K562 (cell line): ENCODE data around the gene SOS1. TPM values are rescaled to one million over a fixed set of nuclear protein-coding genes. Genes with fewer than 3 reads are reported as not detected.
A peak's percentile ranks its signal among the peaks of the same experiment; 100 is the strongest.

Source experiments
- CC2D1A ChIP-seq: fragments of 450-650 bp; IDR thresholded peaks from 2 replicates; pipeline ENCODE4 v1.6.1; 2017; ENCODE audit warnings: mild to moderate bottlenecking
- MCM7 ChIP-seq, 2 experiments: fragments of 450-650 bp; IDR thresholded peaks; 2 replicates each; pipeline ENCODE4 v1.6.1; 2016 to 2018
- NR2C2 ChIP-seq, 2 experiments: fragments of 200-800 bp in 1 of 2; sonication (Bioruptor generic) in 1 of 2; sonication (generic) in 1 of 2; formaldehyde crosslinking in 1 of 2; IDR thresholded peaks; 2 replicates each; pipeline versions ENCODE4 v1.6.1 to v1.8.0; 2016 to 2022; ENCODE audit warnings: mild to moderate bottlenecking in 1 of 2, missing compliant biosample characterization in 1 of 2, missing genetic modification characterization in 1 of 2, missing genetic modification reagents in 1 of 2
- PCBP1 ChIP-seq: fragments of 200-400 bp; formaldehyde crosslinking; IDR thresholded peaks from 2 replicates; pipeline ENCODE4 v1.6.1; 2018; ENCODE audit warnings: mild to moderate bottlenecking, low read depth, low read length; ENCODE audit not compliant: poor library complexity, severe bottlenecking
- PHF21A ChIP-seq: fragments of 450-650 bp; IDR thresholded peaks from 2 replicates; pipeline ENCODE4 v1.6.1; 2017; ENCODE audit warnings: low read depth, borderline replicate concordance
- SMAD2 ChIP-seq: fragments of 150-350 bp; IDR thresholded peaks from 2 replicates; pipeline ENCODE4 v1.6.1; 2014; ENCODE audit warnings: low read depth, mild to moderate bottlenecking, low read length
- TEAD4 ChIP-seq, 2 experiments: sonication (generic) in 1 of 2; formaldehyde crosslinking in 1 of 2; IDR thresholded peaks; 2 replicates each; pipeline versions ENCODE4 v1.6.1 to v1.8.0; 2012 to 2022; ENCODE audit warnings: borderline replicate concordance in 1 of 2, inconsistent platforms in 1 of 2, low read length in 1 of 2, mild to moderate bottlenecking in 1 of 2, missing genetic modification reagents in 1 of 2
- TGIF2 ChIP-seq: sonication (generic); formaldehyde crosslinking; IDR thresholded peaks from 2 replicates; pipeline ENCODE4 v1.8.1; 2022; ENCODE audit warnings: mild to moderate bottlenecking, missing genetic modification reagents, moderate library complexity
- ZBTB17 ChIP-seq: fragments of 450-650 bp; formaldehyde crosslinking; IDR thresholded peaks from 2 replicates; pipeline ENCODE4 v1.4.0; 2020; ENCODE audit warnings: mild to moderate bottlenecking
- polyA plus RNA-seq, 8 experiments: library from polyadenylated mRNA; depleted of rRNA in 4 of 8; stranded (reverse) in 5 of 8; unstranded in 3 of 8; fragments of >200 nt; fragmentation: Nextera tagmentation in 2 of 8; fragmentation: Illumina TruSeq in 1 of 8; extraction: Ambion mirVana in 2 of 8; extraction: Trizol in 1 of 8; gene quantifications; 2 replicates each; pipeline versions ENCODE4 v1.2.1 to v1.2.3, GENCODE V29; 2011 to 2014; ENCODE audit warnings: inconsistent platforms in 1 of 8, missing spikeins in 1 of 8
- total RNA-seq, 7 experiments: library from RNA; depleted of rRNA in 6 of 7; stranded (reverse); fragments of >200 nt in 6 of 7; fragmentation: Illumina TruSeq in 2 of 7; extraction: Trizol in 2 of 7; gene quantifications; 2 replicates each; pipeline versions ENCODE4 v1.2.1 to v1.2.3, GENCODE V29; 2011 to 2021; ENCODE audit warnings: low replicate concordance in 1 of 7
- TF ChIP-seq, protein P1 (sequence below): fragments of 250-450 bp; sonication (Bioruptor Pico); IDR thresholded peaks from 2 replicates; pipeline ENCODE4 v1.4.0; 2020; ENCODE audit warnings: mild to moderate bottlenecking, moderate library complexity
- TF ChIP-seq, protein P2 (sequence below), 2 experiments: fragments of 450-650 bp in 1 of 2; sonication (generic) in 1 of 2; formaldehyde crosslinking in 1 of 2; IDR thresholded peaks; 2 replicates each; pipeline versions ENCODE4 v1.7.1 to v1.9.0; 2016 to 2022; ENCODE audit warnings: inconsistent platforms in 1 of 2, mild to moderate bottlenecking in 1 of 2, missing genetic modification reagents in 1 of 2
- TF ChIP-seq, protein P3 (sequence below): sonication (generic); formaldehyde crosslinking; IDR thresholded peaks from 2 replicates; pipeline ENCODE4 v1.8.1; 2023; ENCODE audit warnings: mild to moderate bottlenecking, missing genetic modification reagents

SOS1 gene
- total and polyA plus RNA-seq, 9 of the 15 experiments (the other 6 are each of a cell fraction or from before 2014, with no cell fraction given) = 2.5 to 27.1 (median 16.3) TPM

DNA sequence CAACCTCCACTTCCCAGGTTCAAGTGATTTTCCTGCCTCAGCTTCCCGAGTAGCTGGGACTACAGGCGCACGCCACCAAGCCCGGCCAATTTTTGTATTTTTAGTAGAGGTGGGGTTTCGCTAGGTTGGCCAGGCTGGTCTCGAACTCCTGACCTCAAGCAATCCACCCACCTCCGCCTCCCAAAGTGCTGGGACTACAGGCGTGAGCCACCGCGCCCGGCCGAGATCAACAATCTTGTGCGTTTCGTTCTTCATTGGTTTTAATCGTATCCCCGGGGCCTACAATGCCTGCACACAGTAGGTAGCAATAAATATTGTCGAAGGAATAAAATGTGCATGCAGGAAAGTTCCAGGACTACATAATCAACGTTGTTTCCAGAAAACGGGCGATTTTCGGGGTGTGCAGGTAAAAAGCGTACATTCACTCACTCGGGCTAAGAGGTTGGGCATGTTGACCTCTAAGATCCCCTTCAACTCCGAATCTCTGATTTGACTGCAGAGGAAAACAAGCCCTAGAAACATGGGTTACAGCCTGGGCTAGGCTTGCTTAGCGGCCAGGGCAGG is 2.7 kb upstream of the SOS1 start (continued):
- TF ChIP-seq, protein P1, sequence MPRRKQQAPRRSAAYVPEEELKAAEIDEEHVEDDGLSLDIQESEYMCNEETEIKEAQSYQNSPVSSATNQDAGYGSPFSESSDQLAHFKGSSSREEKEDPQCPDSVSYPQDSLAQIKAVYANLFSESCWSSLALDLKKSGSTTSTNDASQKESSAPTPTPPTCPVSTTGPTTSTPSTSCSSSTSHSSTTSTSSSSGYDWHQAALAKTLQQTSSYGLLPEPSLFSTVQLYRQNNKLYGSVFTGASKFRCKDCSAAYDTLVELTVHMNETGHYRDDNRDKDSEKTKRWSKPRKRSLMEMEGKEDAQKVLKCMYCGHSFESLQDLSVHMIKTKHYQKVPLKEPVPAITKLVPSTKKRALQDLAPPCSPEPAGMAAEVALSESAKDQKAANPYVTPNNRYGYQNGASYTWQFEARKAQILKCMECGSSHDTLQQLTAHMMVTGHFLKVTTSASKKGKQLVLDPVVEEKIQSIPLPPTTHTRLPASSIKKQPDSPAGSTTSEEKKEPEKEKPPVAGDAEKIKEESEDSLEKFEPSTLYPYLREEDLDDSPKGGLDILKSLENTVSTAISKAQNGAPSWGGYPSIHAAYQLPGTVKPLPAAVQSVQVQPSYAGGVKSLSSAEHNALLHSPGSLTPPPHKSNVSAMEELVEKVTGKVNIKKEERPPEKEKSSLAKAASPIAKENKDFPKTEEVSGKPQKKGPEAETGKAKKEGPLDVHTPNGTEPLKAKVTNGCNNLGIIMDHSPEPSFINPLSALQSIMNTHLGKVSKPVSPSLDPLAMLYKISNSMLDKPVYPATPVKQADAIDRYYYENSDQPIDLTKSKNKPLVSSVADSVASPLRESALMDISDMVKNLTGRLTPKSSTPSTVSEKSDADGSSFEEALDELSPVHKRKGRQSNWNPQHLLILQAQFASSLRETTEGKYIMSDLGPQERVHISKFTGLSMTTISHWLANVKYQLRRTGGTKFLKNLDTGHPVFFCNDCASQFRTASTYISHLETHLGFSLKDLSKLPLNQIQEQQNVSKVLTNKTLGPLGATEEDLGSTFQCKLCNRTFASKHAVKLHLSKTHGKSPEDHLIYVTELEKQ = no peak
- TF ChIP-seq NR2C2 (CRISPR knock-in tag; IDR thresholded peaks at IDR 0.05) (no peak), NR2C2 (tag; IDR thresholded peaks at IDR 0.05) (no peak), SMAD2 (no peak), CC2D1A (no peak), TEAD4 (IDR thresholded peaks at IDR 0.05; ENCODE audit: low read length) (no peak), TEAD4 (CRISPR knock-in tag; IDR thresholded peaks at IDR 0.05; ENCODE audit: borderline replicate concordance) (no peak), ZBTB17 (CRISPR knock-in tag) (no peak), PHF21A (0 out of 2 replicates have a peak, but pooled peaks have one; percentile 22), MCM7 (IDR thresholded peaks at IDR 0.05) (no peak), PCBP1 (no peak), TGIF2 (CRISPR knock-in tag) (no peak)
- TF ChIP-seq, protein P2, sequence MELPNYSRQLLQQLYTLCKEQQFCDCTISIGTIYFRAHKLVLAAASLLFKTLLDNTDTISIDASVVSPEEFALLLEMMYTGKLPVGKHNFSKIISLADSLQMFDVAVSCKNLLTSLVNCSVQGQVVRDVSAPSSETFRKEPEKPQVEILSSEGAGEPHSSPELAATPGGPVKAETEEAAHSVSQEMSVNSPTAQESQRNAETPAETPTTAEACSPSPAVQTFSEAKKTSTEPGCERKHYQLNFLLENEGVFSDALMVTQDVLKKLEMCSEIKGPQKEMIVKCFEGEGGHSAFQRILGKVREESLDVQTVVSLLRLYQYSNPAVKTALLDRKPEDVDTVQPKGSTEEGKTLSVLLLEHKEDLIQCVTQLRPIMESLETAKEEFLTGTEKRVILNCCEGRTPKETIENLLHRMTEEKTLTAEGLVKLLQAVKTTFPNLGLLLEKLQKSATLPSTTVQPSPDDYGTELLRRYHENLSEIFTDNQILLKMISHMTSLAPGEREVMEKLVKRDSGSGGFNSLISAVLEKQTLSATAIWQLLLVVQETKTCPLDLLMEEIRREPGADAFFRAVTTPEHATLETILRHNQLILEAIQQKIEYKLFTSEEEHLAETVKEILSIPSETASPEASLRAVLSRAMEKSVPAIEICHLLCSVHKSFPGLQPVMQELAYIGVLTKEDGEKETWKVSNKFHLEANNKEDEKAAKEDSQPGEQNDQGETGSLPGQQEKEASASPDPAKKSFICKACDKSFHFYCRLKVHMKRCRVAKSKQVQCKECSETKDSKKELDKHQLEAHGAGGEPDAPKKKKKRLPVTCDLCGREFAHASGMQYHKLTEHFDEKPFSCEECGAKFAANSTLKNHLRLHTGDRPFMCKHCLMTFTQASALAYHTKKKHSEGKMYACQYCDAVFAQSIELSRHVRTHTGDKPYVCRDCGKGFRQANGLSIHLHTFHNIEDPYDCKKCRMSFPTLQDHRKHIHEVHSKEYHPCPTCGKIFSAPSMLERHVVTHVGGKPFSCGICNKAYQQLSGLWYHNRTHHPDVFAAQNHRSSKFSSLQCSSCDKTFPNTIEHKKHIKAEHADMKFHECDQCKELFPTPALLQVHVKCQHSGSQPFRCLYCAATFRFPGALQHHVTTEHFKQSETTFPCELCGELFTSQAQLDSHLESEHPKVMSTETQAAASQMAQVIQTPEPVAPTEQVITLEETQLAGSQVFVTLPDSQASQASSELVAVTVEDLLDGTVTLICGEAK (IDR thresholded peaks at IDR 0.05) = no peak
- TF ChIP-seq, protein P2 (CRISPR knock-in tag; IDR thresholded peaks at IDR 0.05) = no peak
- TF ChIP-seq, protein P3, sequence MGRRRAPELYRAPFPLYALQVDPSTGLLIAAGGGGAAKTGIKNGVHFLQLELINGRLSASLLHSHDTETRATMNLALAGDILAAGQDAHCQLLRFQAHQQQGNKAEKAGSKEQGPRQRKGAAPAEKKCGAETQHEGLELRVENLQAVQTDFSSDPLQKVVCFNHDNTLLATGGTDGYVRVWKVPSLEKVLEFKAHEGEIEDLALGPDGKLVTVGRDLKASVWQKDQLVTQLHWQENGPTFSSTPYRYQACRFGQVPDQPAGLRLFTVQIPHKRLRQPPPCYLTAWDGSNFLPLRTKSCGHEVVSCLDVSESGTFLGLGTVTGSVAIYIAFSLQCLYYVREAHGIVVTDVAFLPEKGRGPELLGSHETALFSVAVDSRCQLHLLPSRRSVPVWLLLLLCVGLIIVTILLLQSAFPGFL (CRISPR knock-in tag) = no peak
